ENCODE measurements around the gene NGF.

NGF gene

DNA sequence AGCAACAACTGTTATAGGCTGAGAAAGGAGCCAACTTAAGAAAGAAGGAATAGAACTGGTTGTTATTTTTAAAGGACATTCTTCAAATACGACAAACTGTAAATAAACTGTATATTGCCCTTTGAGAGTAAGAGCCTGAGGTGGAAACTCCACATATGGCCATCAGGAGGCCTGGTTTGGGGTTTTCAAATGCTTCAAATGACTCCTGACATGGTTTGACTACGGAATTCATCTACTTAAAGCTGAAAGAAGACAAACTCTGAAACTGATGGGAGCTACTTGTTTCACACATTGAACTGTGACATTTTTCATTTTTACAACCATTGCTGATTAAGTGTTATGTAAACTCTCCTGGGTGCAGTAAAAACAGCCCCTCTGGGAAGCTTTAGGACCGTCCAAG, 59.8 kb downstream of the NGF start:
- FAIRE-seq = no peak

DNA sequence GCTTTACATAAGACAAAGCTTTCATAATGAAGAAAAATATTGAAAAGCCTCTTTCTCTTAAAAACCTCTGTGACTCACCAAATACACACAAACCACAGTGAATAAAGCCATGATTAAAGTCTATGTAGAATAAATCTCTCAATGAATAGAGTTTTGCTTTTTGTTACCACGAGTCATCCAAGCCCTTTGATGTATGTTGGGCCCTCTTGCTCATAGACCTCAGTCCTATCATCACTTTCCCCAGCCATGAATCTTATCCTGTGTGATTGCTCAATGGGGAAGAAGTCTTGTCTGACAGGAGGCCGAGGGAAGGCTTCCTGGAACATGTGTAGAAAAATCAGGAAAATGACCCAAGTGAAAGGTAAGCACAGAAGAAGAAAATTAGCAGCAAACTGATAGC, 60.8 kb downstream of the NGF start:
- FAIRE-seq = no peak

DNA sequence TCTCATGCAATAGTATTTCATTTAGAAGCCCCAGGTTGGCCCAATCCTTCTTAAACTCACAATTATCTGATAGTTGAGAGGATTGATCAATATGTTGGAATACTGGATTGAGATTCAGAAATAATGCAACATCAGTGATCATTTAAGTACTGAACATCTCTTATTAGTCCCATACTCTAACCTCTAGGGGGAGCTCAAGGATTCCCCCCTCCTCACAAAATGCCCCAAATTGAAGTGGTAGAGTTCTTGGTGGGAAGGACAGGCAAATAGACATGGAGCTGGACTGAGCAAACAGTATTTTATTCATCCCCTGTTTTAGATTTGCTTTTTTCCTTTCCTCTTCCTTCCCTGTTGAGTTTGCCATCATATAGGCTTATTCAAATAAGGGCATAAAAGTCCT, 62.8 kb downstream of the NGF start:
- no peak for FAIRE-seq

DNA sequence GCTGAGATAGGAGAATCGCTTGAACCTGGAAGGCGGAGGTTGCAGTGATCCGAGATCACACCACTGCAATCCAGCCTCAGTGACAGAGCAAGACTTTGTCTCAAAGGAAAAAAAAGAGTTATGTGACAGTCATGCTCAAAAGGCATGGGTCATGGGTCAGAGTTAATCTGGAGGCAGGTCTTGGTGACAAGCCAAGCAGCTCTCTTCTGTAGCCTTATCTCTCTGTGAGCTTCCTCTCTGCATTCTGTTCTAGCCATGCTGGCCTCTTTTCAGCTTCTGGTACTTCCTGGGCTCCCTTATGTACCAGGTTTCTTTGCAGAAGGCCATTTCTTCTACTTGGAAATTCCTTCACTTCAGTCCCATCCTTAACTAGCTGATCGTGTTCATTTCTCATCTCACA, 63.6 kb downstream of the NGF start:
- no peak for FAIRE-seq

DNA sequence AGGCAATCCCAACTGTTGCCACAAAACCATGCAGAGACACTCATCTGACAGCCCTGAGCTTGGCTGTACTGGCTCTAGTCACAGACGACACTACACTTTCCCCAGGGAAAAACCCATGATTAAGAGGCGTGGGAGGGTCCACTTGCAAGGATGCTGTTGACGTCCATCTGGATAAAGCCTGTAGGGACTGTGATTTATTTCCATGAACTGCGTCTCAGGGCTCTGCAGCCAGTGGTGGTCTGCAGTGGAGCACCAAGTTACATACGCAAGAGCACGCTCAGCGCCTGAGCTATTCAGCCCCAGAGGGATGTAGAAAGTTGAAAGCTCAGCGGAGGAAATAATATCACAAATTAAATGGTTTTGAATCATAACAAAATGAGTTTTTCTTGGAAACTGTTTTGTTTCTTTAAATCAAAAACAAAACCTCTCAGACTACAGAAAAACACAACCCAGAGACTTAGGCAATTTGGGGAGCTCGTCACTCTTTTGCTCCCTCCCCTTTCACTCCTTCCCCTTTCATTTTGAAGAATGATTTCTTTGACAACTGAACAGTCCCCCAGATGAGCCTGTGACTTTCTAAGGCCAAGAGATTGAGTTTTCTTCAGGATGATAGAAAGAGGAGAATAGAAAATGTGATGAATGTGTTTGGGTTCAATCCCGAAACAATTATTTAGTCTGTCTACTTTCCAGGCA, 71.2 kb downstream of the NGF start:
- FAIRE-seq = no peak

DNA sequence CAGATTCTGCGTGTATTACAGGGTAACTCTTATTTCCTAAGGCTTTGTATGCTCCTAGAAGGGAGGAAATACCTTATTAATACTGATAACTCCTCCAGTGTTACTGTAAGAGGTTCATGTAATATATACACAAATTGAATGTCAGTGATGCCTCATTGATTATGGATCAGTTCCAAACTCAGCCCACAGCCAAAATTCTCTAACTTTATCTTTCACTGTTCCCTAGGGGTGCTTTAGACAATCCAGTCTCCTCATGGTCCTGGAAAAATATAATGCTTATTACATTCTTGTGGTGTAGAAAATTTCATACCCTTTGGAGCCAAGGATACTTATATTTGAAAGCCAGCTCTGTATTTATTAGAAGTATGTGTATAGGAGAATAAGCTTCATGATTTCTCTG, 73.0 kb downstream of the NGF start:
- no peak for FAIRE-seq

DNA sequence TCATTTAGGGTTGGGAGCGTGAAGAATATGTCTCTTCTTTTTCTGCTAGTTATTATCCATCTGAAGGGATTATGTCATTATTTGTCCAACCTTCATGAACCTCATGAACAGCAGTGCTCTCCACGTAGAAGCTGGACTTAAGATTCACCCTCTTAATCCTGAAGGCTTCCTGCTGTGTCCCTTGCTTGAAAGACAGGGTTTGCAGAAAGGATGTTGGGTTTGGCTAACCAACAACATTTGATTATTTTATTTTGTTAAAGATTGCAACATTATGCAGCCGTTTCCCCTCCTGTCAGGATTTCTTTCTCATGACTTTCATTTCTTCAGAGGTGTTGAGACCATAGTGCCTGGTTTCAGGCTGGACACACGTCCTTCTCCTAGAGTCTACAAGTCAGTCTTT, 75.2 kb downstream of the NGF start:
- no peak for FAIRE-seq

DNA sequence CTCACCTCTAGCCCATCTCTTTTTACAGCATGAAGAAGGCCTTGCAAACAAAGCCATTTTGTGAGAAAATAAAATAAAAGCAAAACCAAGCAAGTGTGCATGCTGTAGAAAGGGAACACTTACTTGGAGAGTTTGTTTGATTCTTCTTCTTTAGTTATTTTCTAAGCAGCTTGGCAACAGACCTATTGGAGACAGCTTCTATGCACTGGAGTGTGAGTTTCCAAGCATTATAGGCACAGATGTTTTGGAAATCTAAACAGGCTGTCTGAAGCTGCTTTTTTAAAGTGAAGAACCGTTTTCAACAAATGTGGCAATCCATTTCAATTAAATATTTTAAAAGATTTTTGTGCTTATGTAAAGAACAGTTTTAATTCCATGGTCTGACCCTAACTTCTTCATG, 76.6 kb downstream of the NGF start:
- FAIRE-seq = no peak

DNA sequence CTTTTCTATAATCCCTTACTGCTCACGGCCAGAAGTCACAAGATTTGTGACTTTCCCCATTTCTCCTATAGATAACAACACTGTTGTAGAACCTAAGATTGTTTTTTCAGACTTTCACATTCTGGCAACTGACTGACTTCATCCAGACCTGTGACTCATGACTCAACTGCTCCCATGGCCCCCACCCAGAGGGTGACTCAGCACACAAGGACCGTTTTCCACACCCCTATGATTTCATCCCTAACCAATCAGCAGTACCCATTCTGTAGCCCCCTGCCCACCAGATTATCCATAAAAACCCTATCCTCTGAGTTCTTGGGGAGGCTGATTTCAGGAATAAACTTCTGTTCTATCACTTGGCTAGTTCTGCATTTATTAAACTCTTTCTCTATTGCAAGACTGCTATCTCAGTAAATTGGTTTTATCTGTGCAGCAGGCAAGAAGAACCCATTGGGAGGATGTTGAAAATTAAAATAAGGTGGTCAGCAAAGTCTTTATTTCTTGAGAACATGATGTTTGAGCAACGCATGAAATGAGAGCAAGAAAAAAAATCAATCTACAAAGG, 79.7 kb downstream of the NGF start:
- FAIRE-seq = no peak

DNA sequence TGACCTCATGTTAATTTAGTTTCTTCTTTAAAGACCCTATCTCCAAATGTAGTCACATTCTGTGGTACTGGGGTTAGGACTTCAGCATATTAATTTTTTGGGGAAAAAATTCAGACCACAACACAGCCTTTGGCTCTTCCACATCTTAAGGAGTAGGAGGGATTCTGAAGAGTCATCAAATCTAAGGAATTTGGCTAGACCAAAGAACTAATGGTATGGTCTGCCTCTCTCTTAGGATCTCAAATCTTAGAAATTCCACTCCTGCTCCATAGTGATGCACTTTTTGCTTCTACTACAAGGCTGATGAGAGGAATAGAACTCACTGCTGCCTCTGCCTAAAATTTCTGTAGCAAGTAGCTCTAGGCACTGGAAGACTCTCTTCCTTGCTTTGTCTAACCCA, 80.5 kb downstream of the NGF start:
- FAIRE-seq = no peak

DNA sequence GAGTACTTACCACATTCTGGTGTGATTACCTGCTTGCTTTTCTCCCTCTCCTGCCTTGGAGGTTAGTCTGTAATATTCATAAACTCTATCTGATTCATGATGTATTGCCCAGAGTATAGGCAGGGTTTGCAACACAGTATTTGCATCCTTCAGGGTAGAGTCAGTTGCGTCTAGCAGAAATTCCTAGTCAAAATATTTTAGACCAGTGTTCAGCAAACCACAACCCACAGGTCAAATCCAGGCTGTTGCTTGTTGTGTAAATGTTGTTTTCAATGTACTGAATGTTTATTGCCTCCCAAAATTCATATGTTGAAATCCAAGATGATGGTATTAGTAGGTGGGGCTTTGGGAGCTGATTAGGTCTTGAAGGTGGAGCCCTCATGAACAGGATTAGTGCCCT, 82.9 kb downstream of the NGF start:
- no peak for FAIRE-seq

DNA sequence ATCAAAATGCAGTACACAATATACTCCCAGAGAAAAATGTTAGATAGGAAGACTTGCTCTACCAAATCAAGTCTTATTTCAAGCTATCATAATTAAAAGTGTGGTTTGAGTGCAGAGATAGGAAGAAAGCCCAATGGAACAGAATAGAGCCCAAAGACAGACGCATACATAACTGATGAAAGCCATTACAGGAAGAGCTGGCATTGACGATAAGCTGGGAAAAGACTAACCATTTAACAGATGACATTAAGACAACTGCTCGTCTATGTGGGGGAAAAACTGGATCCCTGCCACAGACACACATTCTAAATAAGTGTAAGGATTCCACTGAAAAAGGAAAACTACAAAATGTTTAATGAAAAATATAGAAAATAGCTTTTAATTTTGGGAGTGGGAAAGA, 85.5 kb downstream of the NGF start:
- no peak for FAIRE-seq

DNA sequence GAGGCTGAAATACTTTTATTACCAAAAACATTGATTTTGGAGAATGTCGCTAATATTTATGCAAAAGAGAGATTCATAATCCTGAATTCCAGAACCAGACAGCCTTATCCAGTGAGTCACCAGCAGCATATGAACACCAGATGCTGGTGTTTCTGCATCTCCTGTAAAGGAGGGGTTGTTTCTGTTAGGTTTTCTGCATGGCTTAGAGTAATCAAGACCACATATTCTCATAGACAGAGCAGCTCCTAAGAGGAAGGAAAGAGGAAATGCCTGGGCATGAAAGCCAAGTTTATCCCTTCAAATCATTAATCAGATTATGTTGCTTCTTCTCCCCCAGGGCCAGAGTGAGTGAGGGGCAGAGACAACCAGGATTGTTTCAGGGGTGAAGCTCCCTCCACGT, 86.2 kb downstream of the NGF start:
- FAIRE-seq = no peak

DNA sequence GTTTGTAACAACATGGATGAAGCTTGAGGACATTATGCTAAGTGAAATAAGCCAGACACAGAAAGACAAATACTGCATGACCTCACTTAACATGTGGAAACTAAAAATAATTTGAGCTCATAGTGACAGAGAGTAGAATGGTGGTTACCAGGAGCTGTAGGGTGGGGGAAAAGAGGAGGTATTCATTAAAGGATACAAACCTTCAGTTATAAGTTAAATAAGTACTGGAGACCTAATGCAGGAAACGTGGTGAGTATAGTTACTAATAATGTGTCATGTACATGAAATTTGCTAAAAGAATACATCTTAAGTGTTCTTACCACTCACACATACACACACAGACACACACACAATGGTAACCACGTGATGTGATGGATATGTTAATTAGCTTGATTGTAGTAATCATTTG, 86.7 kb downstream of the NGF start:
- FAIRE-seq = no peak

DNA sequence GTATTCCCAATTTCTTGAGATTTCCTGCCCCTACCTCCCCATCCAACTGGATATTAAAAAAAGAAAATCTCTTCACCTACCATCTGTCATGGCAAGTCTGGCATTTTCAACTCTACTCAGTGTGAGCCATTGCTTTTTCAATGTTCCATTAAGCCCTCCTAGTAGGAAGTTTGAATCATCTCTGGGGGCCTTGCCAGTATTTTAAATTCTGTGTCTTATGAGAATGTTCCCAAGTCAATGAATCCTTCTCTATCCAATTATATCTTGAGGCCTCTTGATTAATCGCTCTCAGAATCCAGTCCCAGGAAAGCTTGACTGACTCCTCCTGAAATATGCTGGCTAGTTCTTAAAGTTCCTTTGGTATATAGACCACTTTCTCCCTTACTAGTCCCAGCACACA, 91.5 kb downstream of the NGF start:
- FAIRE-seq = no peak

DNA sequence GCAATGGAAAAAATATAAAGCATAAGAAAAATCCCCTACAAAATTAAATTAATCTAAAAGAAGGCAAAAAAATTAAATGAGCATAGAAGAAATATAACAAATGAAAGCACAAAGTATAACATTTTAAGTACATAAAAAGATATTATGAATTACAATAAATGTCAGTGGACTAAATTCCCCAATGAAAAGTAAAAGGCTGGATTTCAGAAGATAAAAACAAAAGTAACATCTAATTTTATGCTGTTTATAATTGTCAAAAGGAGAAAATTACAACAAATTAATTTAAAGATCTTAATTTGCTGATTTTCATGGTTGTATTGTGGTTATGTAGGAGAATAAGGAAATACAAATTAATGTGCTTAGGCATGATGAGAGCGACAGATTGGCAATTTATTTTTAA, 92.8 kb downstream of the NGF start:
- FAIRE-seq = peak; percentile 71

DNA sequence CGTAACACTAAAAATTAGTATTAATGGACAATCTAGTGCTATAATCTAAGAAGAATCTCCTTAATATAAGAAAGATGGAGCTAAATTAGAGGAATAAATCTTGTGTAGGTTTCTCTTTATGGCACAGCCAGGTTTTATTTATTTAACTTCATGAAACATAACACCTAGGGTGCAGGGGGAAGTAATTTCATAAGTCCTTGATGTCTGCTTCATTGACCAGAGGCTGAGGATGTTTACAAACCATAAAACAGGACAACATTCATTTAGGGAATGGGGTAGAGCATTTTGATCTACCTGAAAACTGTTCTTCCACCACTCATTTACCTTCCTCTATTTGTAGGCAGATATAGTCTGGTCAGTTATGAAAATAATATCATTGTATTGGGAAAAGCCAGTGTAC, 95.5 kb downstream of the NGF start:
- FAIRE-seq = no peak

DNA sequence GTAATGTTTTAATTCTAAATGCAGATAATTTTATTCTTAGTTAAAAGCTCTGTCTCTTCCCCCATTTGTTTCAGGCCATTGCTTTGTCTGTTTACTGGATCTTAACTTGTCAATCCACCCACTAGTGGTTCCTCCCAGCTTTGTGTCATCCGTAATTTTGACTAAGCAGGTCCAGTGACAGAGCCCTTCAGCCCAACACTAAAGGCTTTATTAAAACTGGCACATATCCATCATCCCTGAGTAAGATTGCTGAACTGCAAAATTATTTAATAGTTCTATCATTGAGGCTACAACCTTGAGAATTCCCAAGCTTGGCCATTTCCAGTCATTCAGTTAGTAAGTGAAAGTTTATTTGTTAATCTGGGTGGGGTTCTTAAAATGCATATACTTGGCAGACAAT, 96.7 kb downstream of the NGF start:
- no peak for FAIRE-seq

DNA sequence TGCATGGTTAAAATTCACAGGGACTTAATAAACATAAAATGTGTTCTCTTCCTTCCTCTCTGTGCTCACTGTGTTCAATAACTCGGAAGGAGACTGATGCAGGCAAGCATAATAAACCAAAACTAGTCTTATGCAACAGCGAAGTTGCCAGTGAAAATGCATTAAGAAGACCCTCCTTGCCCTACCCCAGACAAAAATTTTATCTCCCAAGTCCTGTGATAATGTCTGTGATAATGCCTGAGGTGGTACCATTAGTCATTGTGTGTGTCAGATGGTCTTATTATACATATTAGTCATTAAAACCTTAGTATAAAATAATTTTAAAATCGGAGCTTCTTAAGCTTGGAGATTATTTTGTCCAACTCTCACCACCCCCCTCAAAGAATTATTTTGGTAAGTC, 97.8 kb downstream of the NGF start:
- no peak for FAIRE-seq

DNA sequence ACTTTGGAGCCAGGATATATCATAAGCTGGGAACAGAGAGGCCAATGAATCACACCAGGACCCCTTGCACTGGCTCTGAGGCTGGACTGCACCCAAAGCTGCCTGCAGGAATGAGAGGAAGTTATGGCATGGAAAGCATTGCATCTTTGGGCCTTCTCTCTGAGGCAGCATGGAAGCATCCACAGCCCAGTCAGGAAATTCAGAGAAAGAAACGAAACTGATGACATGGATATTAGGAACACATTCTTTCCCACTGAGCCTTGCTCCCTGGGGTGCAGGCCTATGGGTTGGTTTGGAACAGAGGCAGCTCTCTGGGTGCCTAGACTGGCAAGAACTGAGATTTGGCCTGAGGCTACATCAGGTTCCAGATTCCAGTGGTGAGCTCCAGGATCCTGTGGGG, 98.6 kb downstream of the NGF start:
- no peak for FAIRE-seq

DNA sequence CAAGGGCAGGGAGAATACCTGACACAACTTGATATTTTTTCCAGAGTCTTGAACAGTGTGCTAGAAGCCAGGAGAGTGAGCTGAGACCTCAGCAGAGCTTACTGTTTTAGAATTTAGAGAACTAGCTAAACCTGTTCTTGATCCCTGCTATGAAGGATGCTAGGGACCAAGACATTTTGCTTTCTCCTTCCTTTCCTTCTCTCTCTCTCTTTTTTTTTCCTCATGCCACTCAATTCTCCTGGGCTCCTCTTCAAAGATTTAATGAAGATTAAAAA, 99.0 kb downstream of the NGF start:
- no peak for FAIRE-seq

DNA sequence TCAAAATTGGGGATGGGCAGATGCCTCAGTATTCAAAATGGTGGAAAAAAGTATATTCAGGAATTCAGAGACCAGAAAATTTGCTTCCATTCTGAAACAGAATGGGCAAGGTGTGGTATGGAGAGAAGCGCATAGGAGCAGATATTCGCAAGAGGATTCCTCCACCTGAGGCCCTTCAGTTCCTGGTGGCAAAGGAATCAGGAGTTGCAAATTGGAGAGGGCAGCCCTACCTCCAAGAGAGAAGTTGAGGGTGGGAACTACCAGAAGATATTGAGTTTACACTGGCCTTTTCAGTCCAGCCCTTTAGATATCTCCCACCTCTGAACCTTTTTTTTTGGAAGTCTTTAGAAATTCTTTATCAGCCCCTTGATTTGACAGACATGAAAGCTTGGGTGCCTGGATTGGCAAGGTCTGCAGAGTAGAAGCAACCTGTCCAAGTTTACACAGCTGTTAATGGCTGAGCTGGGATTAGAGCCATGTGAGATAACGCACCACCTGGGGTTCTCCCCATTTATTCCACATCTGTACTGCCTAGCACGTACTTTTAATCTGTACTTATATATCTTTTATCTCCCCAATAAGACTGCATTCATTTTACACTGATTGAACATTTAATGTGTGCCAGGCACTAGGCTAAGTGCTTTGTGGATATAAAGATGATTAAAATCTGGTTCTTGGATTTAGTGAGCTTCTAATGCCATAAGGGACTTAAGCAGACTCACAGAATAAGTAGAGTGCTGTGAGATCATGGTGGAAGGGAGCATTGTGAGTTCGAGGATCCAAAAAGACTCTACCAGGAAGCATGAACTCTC, 99.5 kb downstream of the NGF start:
- FAIRE-seq = no peak

DNA sequence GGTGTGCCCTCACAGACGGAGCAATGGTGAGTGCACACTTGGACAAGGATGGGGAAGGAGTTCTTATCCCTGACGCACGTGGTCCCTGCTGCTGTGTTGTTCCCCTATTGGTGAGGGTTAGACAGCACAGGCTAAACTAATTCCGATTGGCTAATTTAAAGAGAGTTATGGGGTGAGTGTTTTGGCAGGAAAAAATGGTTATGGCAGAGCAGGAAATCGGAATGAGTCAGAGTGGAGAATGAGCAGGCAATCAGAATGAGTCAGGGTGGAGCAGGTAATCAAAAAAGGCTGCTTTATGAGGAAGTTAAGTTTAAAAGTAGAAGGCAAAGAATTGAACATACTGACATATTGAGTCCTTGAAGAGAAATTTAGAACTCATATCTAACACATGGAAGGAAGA, 100.5 kb downstream of the NGF start:
- no peak for FAIRE-seq

DNA sequence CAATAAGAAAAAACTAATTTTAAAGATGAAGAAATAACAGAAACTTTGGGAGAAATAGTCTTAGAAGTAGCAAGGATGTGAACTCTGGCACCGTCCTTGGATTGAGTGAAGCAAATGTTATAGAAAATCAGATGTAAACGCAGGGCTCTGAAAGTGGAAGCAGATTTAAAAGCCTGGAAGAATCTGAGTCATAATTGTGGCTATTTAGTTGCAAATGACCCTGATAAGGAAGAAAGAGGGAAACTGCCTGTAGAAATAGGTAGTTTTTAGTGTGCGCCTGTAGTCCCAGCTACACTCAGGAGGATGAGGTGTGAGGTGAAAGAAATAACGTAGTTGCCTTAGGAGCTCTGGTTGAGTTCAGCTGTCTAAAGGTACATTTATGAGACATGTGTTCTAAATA, 101.0 kb downstream of the NGF start:
- FAIRE-seq = no peak

Measured in colon (tissue), 2 donors.